GM18505 (cell line): Measurements from ENCODE around the gene CCL11.

Experiments
- ATAC-seq: cut with Tn5 transposase; IDR thresholded peaks from one replicate; pipeline ENCODE4 v1.9.1; 2021; ENCODE audit not compliant: unreplicated experiment
- POLR2A ChIP-seq: IDR thresholded peaks from 4 replicates; pipeline ENCODE4 v1.6.1; 2011; ENCODE audit warnings: borderline replicate concordance; ENCODE audit not compliant: insufficient read depth, insufficient read length; ENCODE audit errors: extremely low read depth

CCL11 gene

DNA sequence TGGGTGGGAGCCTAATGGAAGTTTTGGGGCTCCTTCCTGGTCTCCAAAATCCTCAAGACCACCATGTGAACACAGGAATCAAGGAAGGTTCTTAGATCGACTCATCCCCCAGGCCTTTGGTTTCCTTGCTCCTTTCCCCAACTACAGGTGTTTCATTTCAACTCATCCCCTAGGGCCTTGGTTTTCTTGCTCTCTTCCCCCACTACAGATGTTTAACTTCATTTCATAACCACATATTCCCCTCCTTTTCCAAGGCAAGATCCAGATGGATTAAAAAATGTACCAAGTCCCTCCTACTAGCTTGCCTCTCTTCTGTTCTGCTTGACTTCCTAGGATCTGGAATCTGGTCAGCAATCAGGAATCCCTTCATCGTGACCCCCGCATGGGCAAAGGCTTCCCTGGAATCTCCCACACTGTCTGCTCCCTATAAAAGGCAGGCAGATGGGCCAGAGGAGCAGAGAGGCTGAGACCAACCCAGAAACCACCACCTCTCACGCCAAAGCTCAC is at the start of gene CCL11:
CCL11 (plus strand) TSS at position 457 of the 507 bp plus-strand sequence. CDS start 67 bp downstream, outside the sequence.
- no peak for TF ChIP-seq POLR2A
- no peak for ATAC-seq

DNA sequence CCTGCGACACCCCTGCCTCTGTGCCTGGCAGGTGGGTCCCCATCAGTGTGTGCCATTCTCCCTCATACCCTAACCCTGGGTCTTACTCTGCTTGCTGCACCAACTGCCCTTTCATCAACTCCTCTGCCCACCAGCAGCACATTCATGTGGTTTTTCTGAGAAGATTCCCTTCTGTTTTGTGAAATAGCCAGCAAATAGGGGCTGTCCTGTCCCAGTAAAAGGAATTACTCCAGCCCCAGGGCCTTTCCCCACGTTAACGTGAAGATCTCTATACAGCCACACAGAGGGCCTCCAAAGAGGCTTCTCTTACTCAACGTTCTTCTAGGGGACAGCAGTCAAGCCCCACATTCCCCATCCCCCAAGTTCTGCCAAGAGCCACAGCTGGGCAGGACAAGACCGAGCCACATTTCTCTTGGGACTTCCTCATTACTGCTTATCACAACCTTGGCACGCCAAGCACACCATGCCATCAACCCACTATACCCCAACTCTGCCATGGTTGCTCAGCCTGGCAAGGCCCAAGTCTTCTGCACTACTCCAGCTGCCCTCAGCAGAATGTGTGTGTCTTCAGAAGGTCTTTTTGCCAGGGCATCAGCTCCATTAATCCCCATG is 49.2 kb upstream of the CCL11 start:
- ATAC-seq, result no peak
- no peak for TF ChIP-seq POLR2A

DNA sequence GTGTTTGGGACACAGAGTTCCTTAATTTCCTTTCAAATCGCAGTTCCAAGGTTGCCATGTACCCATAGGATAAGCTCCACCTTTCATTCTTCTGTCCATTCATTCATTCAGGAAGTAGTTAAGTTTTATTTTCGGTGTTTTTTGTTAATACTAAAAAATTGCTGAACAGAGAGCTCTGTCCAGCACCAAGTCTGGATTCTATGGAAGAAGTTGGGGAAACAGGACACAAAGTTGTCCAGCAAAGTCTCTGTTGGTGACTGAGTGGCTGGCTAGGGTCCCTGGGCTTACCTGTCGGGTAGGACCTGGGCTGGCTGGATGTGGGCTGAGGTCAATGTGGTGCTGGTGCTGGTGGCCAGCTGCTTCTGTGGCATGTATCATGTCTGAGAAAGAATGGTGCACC is 48.1 kb upstream of the CCL11 start:
- no peak for TF ChIP-seq POLR2A
- no peak for ATAC-seq

DNA sequence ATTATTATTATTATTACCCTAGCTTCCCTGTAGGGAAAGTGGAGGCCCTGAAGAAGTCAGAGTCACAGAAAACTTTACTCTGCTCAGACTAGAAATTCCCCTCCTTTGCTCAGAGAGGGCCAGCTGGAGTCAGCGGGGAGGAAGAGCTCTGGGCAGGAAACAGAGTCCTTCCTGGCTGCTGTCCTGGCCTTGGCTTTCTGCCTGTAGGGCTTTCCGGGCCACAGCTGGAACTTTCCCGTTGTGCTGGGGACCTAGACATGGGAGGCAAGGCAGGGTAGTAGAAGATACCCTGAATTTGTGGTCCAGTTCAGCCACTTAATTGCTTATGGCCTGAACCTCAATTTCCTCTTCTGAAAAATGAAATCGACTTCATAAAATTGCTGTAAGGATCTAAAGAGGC is 44.5 kb upstream of the CCL11 start:
- no peak for ATAC-seq
- no peak for TF ChIP-seq POLR2A

DNA sequence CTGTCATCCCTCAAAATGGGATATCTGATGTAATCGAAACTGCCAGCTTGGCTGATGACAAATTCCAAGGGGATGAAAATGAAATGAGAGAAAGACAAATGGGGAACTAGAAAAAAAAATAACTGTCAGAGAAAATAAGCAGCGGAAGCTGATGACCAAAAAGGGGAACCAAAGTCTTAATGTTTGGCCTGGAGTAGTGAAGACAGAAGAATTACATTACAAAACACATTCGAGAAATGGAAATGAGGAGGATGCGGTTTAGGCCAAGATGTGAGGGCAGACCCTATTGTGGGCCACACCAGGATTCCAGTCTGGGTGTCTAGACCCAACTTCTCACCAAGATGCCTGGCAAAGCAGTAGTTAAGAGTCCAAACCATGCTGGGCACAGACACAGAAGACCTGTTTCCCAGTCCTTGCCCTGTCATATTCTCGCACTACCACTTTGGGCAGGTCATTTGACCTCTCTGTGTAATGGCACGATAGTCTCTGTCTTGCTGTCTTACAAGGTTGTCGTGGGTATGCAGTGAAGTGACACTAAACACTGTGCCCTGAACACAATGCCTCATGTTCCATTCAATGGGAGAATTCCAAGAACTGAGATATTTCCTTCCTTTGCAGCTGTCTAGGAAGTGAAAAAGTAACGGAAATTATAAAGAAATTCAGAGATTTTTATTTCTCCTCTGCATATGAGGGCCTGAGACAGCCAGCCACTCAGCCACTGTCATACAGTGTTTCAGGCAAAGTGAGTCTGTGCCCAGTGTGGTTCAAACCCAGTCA is 42.8 kb upstream of the CCL11 start:
- no peak for TF ChIP-seq POLR2A
- no peak for ATAC-seq

DNA sequence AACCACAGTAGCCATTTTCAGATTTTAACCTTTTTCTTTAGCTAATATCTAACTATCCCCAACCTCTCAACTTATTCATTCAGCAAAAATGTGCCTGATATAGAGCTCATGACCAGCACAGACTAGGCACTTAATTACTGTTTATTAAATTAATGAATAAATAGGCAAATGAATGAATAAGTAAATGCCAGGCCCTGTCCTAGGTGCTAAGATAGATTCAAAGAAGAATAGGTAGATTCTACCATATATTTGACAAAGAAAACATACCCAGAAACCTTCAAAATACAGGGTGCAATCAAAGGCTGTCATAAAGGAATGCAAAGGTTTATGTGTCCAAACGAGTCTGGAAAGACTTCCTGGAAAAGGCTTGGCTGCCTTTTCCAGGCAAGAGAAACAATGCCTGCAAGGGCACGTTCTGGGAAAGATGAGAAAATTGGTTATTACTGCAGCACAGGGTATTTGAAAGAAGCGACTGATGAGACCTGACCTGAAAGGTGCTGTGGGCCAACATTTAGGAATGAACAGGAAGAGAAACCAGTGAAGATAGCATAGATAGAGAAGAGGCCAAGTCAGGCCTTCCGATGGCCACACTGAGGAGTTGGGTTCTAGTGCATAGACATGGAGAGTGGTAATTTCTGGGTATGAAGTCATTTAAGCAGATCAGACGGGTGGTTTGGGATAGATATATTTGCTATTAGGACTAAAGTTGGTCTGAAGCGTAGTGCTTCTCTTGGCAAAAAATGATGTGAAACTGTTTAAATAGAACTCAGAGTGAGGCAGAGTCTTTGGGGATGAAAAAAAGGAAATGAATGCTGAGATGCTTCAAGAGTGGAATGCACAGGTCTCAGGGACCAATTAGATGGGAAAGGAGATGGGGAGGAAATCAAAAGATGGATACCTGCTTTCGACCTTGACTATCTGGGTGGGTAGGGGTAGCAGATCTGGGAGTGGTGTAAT is 41.9 kb upstream of the CCL11 start:
- no peak for ATAC-seq
- TF ChIP-seq POLR2A, result no peak

DNA sequence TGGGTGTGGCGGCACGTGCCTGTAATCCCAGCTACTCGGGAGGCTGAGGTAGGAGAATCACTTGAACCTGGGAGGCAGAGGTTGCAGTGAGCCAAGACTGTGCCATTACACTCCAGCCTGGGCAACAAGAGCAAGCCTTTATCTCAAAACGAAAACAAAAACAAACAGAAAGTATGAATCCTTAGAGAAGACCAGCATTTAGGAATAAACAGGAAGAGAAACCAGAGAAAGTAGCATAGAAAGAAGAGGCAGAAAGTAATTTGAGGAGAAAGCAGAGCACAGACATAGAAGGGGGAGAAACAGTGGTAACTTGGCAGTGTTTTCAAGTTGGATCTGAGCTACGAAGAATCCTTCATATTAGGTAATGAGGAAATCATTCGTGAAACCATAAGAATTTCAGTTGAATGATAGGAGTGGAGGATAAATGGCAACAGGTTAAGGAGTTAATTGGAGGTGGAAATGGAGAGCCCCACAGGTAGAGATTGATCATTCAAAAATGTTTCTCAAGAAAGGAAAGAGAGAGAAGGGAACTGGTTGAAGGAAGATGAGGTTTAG is 40.1 kb upstream of the CCL11 start:
- TF ChIP-seq POLR2A, result no peak
- no peak for ATAC-seq

DNA sequence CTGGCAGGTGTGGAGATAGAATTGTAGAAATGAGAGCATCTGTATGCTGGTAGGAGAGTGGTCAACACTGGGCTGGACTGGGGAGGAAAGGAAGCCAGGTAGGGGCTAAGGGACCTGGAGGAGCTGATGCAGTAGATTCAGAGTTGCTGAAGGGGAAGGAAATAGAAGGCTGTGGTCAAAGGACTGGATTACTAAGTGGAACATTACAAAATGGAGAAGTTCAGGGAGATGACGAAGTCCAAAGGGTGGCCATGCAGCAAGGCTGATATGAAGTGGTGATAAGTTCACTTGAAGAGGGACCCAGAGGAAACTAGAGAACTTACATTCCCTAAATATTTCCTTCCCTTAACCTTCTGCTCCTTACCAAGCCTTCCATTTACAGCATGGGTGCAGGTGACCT is 39.1 kb upstream of the CCL11 start:
- TF ChIP-seq POLR2A, result no peak
- ATAC-seq, result no peak

DNA sequence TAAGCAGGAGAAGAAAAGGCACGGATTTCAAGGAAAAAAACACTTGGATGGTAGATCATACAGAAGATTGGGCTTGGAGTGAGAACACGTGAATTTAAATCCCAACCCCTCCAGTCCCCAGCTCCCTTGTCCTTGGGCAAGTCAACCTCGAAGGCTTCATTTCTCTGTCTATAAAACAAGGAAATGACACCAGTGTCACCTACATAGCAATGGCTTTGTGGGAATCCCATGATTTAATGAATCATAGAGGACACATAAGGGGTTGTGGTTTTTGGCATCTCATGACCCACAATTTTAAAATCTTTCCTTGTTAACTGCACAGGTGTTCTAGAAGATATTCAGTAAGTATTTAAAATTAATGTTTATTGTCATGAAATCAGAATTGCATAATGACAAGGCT is 38.7 kb upstream of the CCL11 start:
- no peak for TF ChIP-seq POLR2A
- ATAC-seq, result no peak

DNA sequence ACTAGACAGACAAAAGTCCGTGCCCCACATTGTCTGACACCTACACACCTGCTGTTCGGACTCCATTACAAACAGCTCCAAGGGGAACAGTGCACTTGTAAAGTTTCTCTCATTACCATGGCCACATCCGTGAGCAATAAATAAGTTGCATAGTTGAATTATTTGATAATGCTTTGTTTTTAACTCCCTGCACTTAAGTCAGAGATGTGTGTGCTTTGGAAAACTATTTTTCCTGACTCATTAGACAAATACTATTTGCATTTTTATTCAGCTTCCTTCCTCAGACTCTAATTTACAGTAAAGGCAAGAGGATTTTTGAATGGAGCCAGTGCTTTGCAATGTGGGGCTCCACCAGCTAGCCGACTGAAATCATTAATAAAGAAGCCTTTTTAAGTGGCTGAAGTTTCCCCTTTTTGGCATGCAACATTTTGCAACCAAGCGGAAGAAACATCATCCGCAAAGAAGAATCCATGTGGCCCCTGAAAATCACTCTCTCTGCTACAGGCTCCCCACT is 37.0 kb upstream of the CCL11 start:
- no peak for ATAC-seq
- no peak for TF ChIP-seq POLR2A

DNA sequence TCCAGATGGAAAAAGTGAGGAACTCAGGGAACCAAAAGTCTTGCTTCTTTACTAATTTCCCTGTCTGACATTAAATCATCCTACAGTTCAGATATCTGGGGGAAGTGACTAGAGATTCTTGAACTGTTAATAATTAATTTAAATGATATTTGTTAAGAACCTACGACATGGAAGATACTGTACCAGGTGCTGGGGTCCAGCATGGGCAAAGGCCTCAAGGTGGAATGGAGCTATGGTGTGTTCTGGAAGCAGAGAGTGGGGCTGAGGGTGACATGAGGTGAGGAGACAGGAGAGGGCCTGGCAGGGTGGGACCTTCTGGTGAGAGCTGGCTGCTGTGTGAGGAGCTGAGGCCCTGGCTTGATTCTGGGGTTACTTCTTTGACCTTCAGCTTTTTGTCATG is 36.5 kb upstream of the CCL11 start:
- no peak for ATAC-seq
- TF ChIP-seq POLR2A, result no peak

DNA sequence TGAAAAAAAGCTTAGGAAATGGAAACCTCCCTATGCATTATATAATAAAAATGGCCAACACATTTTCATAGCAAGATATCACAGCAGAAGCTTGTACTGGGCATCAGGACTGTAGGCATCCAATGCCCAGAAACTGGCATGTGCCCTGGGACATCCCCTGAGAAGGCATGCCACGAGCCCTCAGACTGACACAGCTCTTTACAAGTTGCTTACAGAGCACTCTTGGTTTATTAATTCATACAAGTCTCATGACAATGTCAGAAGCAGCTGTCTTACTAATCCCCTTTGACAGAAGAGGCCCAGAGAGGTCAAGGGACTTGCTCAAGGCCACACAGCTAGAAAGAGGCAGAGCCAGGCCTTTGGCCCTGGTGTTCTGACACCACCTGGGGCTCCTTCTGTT is 36.1 kb upstream of the CCL11 start:
- no peak for TF ChIP-seq POLR2A
- ATAC-seq, result no peak

DNA sequence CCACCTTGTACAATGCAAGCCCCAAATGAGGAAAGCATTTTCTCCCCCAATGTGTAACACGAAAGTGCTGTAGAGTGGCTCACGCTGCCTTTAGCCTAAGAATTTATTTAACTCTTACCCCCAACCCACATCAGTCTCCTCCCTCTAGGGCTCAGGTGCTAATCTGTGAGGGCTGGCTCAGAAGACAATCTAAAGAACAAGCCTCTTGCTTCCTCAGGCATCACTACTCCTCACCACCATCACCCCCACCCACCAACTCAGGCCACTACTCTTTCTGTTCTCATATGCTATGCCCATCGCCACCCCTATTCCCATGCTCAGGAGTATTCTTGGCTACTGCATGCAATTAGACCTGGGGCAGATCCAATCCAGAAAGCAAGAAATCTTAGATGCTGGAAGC is 34.4 kb upstream of the CCL11 start:
- no peak for TF ChIP-seq POLR2A
- ATAC-seq, result no peak
